HT1080 (cell line): ENCODE data around the gene CPED1. TPM values are rescaled to one million over a fixed set of nuclear protein-coding genes. Genes with fewer than 3 reads are reported as not detected.
A peak's percentile ranks its signal among the peaks of the same experiment; 100 is the strongest.

ENCODE experiments used
- DNase-seq: peaks from one replicate; pipeline ENCODE4 v3.0.0-alpha.2; 2015; ENCODE audit warnings: low read depth
- polyA plus RNA-seq, 2 experiments: library from polyadenylated mRNA; depleted of rRNA; stranded (reverse); fragments of >200 nt; gene quantifications; 2 replicates each; pipeline ENCODE4 v1.2.3, GENCODE V29; 2015
- total RNA-seq: library from RNA; depleted of rRNA; stranded (reverse); fragments of >200 nt; shearing (Covaris generic); gene quantifications from 2 replicates; pipeline ENCODE4 v1.2.3, GENCODE V29; 2014; rRNA removed

The CPED1 gene
- 13.1 and 18.1 TPM in 2 replicates for total RNA-seq
- 9.6 and 12.9 TPM in 2 replicates for polyA plus RNA-seq (2015; cell fraction: cytosol; rRNA removed)
- 8.5 and 8.8 TPM in 2 replicates for polyA plus RNA-seq (2015; cell fraction: nucleus; rRNA removed)

DNA sequence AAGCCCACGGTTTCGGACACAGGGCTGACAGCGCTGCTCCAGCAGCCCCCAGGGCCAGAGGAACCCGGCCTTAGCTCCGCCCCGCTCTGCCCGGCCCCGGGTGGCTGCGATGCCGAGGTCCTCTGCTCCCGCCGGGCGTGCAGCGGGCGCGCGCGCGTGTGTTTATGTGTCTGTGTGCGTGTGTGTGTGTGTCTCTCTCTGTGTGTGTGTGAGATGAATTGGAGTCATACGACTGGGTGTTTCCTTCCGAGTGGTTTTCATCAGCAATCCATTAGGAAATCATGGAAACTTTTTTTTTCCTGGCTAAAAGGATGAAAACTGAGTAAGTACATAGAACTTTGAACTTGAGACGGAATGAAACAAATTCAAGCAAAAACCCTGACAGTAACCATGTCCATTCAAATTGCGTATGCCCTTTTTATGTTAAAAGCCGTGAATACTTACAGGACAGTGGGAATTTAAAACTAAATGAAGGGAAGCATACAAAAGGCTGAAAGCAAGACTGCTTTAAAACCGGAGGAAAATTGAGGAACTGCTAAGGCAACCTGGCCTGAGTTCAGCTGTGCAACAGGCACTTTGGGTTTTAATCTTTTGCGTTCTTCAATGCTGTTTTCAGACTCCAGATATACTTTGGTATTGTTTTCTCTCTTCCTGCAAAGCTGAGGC lies at the start of gene CPED1:
Gene CPED1, plus strand, starts transcription at position 121 of the 666 bp plus-strand sequence. CDS start 911 bp downstream, outside the sequence.
- DNase-seq = peak; percentile 74

DNA sequence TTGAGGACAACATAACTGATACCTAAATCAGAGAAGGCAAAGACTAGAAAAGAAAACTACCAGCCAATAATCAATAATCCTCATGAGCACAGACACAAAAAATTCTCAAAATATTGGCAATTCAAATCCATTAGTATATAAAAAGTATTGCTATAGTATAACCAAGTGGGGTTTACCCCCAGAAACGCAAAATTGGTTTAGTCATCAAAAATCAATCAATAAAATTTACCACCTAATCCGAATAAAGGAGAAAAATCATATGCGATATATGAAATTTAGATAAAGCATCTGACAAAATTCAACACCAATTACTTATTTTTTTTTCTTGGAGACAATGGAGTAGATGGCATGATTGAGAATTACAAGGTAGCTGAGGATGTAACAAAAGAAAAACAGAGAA lies 49.2 kb upstream of the CPED1 start:
- DNase-seq = no peak

- peak; percentile 33 for DNase-seq
Observed at GRCh38 chr7:120941064-120941463, 47.4 kb upstream of the CPED1 start.

DNA sequence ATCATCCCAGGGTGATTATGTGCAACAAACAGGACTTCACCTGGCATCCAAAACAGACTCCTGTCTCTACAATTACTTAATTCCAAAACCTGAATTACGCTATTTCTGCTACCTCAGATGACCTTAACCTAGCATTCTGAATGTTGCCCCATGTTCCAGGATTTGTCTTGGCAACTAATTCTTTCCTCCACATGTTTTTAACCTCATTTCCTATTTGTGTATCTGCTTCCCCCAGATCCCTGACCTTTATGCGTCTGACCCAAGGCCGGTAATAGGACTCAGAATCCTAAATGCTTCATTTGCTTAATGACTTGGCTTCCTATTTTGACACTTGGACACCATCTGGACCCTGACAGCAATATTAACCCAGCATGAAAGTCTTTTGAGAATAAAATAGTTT lies 46.7 kb upstream of the CPED1 start:
- DNase-seq = no peak

DNA sequence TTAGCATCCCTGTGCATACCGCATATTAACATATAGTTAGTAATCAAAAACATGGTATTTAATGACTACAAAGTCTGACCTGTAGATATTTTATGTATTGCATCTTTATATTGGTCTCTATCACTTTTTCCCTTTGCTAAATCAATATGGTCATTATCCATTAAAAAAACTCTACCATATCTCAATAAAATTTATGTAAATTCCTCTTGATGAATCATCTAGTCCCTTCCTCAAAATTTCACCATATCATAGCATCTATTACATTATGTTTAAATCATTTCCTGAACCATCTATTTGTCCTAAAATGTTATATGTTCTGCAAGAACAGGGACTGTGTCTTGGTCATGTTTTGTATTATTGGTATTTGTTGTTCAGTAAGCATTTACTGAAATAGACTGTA lies 45.6 kb upstream of the CPED1 start:
- no peak for DNase-seq

GRCh38 chr7:120944826-120945562 lies 43.5 kb upstream of the CPED1 start:
- DNase-seq = no peak

DNA sequence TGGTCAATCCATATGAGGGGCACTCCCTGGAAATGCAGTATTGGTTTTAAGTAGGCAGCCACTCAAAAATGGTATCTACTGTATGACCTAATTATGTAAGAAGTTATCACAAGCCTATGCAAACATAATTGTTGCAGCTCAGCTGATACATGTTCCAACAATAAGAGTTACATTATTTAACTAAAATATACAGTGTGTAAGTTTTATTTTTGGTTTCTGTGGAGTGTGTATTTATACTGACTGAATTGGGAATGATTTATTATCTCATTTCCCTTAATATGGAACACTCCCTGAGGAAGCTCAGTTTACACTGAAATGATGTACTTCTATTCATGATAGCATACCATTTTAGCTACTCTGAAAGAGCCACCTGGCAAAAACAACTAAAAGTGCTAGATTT lies 40.5 kb upstream of the CPED1 start:
- DNase-seq = no peak

- peak; percentile 51 for DNase-seq
Observed at GRCh38 chr7:120949393-120949911, 39.1 kb upstream of the CPED1 start.

DNA sequence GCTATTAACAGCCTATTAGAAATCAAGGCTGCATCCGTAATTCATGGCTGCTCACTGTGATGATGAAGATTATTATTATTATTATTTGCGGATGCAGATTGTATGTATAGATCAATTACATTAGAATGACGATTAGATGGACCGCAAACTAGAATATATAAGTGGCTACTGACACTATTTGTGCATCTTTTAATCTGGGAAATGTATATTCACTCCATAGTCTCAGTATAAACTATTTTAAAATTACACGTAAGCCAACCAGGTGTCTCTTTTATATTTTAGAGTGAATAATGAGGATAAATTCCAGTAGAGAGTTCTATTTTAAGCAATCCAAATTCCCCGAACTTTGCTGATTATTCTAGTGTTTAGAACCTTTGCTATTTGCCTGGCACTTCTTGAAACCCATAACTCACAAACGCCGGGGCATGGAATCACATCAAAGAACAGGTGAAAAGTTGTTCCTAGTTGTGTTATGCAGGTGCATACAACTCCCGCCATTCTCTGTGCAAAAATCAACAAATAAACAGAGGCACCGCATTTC lies 38.4 kb upstream of the CPED1 start:
- no peak for DNase-seq

- peak; percentile 98 for DNase-seq
Observed at GRCh38 chr7:120950539-120951308, 37.8 kb upstream of the CPED1 start, which contains the start of gene ING3. Gene ING3, plus strand, starts transcription at chr7:120950777. Its CDS starts 120 bp downstream, at chr7:120950897.

GRCh38 chr7:120951309-120951699 lies 37.2 kb upstream of the CPED1 start:
- DNase-seq = no peak

GRCh38 chr7:120951826-120952225 lies 36.7 kb upstream of the CPED1 start:
- DNase-seq = no peak

DNA sequence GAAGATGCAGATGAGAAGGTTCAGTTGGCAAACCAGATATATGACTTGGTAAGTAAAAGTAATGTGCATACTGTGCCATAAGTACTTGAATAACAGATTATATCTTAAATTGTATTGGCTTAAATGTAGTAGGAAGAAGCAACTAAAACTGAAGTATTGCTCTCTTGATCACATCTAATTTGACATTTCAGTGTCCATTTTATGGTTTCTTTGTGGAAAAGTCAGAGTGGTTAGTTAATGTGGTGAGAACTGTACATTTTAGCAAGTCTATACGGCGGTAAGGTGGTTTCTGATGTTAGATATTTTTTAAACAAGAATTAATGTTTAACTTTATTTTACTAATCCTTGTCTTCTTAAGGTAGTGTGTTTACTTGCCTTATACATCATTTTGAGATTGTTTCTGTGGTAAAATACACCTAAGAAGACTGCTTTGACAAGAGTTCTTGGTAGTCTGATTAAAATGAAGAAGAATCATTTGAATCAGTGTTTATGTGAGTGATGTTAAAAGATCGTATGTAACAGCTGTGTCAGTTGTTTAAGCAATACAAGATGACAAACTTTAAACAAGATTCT lies 32.8 kb upstream of the CPED1 start:
- DNase-seq = no peak

- DNase-seq = no peak
Observed at GRCh38 chr7:120959929-120960484, 28.5 kb upstream of the CPED1 start.

- no peak for DNase-seq
Observed at GRCh38 chr7:120960714-120961113, 27.8 kb upstream of the CPED1 start.

DNA sequence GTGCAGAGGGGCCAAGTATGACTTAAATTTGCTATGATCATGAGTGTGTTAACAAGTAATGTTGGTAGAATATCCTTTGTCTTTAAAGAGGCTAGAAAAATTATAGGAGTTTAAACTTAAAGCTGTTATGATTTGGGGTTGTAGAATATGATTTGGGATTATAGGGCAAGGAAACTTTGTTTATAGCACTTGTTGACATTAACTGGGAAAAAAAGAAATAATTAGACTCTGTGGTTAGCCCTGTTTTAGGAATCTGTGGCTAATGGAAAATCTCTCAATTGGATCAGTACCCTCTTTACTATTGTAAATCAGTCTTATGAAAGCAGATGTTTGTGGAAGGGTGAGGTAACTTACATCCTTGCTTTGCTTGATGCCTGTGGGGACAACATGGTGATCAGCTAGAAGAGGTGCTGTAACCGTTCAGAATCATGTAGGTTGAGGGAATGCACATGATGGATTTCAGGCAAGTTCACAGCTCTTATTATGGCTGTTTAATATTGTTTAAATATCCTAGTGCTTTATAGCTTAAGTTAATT lies 26.8 kb upstream of the CPED1 start:
- DNase-seq = no peak

- DNase-seq = no peak
Observed at GRCh38 chr7:120964088-120964487, 24.4 kb upstream of the CPED1 start.

DNA sequence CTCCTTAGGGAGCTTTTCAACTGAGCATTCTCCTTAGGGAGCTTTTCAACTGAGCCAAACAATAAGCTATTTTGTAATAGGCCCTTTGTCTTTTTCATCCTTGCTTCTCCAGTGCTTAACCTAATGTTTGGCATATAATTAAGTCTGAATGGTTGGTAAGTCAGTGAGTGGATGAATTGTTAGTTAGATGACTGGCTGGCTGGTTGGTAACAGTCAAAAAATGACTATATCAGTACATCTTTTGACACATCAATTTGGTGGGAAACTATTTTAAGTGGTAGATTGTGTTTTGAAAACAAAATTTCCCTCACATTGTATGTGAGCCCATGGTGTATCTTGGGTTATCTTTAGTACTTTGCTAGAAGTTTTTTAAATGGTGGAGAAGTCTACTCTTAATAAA lies 21.6 kb upstream of the CPED1 start:
- DNase-seq = no peak

GRCh38 chr7:120973849-120974248 lies 14.7 kb upstream of the CPED1 start:
- no peak for DNase-seq

GRCh38 chr7:120979765-120980499 lies 8.6 kb upstream of the CPED1 start:
- DNase-seq = no peak
